ENCODE data around the gene NOL11. TPM values are rescaled to one million over a fixed set of nuclear protein-coding genes. Genes with fewer than 3 reads are reported as not detected.

NOL11 gene
- total RNA-seq, 4 donors from 2014 or later = 23.6 to 45.7 (median 27.3) TPM

GRCh38 chr17:67679721-67680120, 38.0 kb upstream of the NOL11 start:
- TF ChIP-seq, protein P1, sequence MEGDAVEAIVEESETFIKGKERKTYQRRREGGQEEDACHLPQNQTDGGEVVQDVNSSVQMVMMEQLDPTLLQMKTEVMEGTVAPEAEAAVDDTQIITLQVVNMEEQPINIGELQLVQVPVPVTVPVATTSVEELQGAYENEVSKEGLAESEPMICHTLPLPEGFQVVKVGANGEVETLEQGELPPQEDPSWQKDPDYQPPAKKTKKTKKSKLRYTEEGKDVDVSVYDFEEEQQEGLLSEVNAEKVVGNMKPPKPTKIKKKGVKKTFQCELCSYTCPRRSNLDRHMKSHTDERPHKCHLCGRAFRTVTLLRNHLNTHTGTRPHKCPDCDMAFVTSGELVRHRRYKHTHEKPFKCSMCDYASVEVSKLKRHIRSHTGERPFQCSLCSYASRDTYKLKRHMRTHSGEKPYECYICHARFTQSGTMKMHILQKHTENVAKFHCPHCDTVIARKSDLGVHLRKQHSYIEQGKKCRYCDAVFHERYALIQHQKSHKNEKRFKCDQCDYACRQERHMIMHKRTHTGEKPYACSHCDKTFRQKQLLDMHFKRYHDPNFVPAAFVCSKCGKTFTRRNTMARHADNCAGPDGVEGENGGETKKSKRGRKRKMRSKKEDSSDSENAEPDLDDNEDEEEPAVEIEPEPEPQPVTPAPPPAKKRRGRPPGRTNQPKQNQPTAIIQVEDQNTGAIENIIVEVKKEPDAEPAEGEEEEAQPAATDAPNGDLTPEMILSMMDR (IDR thresholded peaks at IDR 0.05; ENCODE audit: low read depth) = no peak

DNA sequence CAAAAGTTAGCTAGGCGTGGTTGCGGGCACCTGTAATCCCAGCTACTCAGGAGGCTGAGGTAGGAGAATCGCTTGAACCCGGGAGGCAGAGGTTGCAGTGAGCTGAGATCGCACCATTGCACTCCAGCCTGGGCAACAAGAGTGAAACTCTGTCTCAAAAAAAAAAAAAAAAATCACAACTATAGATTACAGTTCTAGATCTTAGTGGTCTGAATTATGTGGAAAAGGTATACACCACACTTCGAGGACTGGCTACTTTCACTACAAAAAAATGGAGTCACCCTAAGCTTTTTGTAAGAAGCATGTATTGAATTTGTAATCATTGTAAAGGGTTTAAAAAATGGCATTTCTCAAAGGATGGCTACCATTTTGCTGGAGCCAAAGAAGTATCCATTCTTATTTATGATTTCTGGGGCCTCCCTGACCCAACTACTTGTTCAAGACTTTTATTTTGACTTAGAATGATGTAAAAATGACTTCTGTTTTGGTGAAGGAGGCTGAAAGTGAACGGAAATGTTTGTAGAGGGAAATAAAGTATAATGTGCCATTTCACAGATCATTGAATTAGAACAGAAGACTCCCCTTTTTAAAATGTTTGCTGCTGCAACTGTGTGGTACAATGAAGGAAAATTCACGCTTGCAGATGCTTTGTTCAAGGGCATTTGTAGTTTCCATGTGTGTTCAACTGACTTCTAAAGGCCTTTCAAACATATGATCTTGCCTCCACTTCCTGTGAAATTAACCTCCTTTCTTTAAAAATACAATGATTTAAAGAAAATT, 37.1 kb upstream of the NOL11 start:
- TF ChIP-seq, protein P1 (IDR thresholded peaks at IDR 0.05; ENCODE audit: low read depth) = no peak

DNA sequence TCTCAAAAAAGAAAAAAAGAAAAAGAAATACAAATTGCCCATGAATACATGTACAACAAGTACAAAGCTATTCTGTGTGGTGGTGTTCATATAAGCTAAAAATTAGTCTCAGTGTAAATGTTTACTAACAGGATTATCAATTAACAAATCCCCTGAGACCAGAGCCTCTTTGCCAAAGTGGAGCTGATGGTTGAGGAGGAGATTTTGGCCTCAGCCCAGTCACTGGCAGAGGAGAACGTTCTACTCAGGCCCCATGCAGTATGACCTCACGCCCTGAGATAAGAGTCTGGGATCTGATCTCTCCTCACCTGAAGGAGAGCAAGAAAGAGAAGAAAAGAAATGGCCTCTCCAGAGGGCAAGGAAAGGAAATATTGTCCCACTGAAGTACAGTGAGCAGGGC, 35.5 kb upstream of the NOL11 start:
- TF ChIP-seq, protein P1 (IDR thresholded peaks at IDR 0.05; ENCODE audit: low read depth) = no peak

GRCh38 chr17:67685351-67685750, 32.4 kb upstream of the NOL11 start:
- TF ChIP-seq, protein P1 (IDR thresholded peaks at IDR 0.05; ENCODE audit: low read depth) = no peak

DNA sequence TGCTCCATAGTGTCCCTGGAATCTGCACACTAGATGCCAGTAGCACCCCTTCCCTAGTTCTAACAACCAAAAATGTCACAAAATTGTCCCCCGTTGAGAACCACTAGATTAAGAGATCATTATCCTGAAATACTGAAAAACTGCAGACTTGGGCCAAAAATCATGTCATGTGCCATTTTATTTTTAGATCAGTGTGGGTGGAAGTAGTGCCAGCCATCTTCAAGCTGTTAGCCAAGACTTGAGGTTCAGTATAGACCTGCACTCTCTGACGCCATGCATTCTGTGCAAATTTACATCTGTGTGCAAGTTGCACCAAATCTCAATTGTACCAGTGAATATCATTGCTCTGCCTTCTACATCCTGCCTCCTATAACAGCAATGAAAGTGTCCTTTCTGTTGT, 31.5 kb upstream of the NOL11 start:
- TF ChIP-seq, protein P1 (IDR thresholded peaks at IDR 0.05; ENCODE audit: low read depth) = no peak

DNA sequence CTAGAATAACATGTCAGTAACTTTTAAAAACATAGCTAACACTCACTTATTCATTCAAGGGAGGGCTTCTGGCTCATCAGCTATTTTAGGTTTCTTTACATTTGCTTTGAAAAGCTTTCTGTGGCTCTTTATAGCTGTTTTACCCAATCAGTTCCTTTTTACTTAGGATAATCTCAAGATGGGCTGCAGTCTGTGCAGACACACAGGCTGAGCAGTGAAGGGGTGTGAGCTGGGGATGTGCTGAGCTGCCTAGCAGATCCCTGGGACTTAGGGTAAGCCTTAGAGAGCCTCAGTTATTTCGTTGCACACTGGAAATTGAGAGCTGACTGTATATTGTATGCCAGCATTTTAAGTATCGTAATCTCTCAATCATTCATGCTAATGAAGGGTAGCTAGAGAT, 30.2 kb upstream of the NOL11 start:
- TF ChIP-seq, protein P1 (IDR thresholded peaks at IDR 0.05; ENCODE audit: low read depth) = no peak

- TF ChIP-seq, protein P1 (IDR thresholded peaks at IDR 0.05; ENCODE audit: low read depth) = no peak
Measured at GRCh38 chr17:67689534-67690177, 28.1 kb upstream of the NOL11 start.
